Activated gamma-delta T cell treated with Interleukin-2 at 50 U/mL for 16 hours (primary cell): Measurements from ENCODE around the gene MACC1.
"Not testable (repeated sequence)": the region's sequence is repeated elsewhere in the genome, so short reads cannot be mapped to it uniquely, and the experiment has no call there.

Source experiments
- DNase-seq: peaks from one replicate; pipeline ENCODE4 v3.0.0-alpha.2; 2020

Gene MACC1

GRCh38 chr7:20228654-20229053 is 11.5 kb upstream of the MACC1 start:
- DNase-seq, result no peak

GRCh38 chr7:20227291-20227795 is 10.2 kb upstream of the MACC1 start:
- no peak for DNase-seq

- DNase-seq, result no peak
Observed at GRCh38 chr7:20226860-20227259, 9.7 kb upstream of the MACC1 start.

GRCh38 chr7:20225384-20225783 is 8.2 kb upstream of the MACC1 start:
- no peak for DNase-seq

GRCh38 chr7:20224025-20224424 is 6.8 kb upstream of the MACC1 start:
- no peak for DNase-seq

GRCh38 chr7:20223356-20223755 is 6.2 kb upstream of the MACC1 start:
- no peak for DNase-seq

GRCh38 chr7:20222219-20222828 is 5.1 kb upstream of the MACC1 start:
- DNase-seq, result no peak

- DNase-seq, result no peak
Observed at GRCh38 chr7:20220921-20221547, 3.9 kb upstream of the MACC1 start.

- DNase-seq, result no peak
Observed at GRCh38 chr7:20220293-20220761, 3.1 kb upstream of the MACC1 start.

- DNase-seq, result no peak
Observed at GRCh38 chr7:20219446-20220292, 2.5 kb upstream of the MACC1 start.

- no peak for DNase-seq
Observed at GRCh38 chr7:20219062-20219445, 1.9 kb upstream of the MACC1 start.

GRCh38 chr7:20218279-20218678 is 1.1 kb upstream of the MACC1 start:
- no peak for DNase-seq

- DNase-seq, result no peak
Observed at GRCh38 chr7:20216406-20217036, 663 bp downstream of the MACC1 start.

GRCh38 chr7:20214921-20215669 is 2.1 kb downstream of the MACC1 start:
- no peak for DNase-seq

GRCh38 chr7:20214132-20214531 is 3.1 kb downstream of the MACC1 start:
- DNase-seq, result no peak

GRCh38 chr7:20213378-20213777 is 3.8 kb downstream of the MACC1 start:
- DNase-seq, result no peak

GRCh38 chr7:20211376-20211775 is 5.8 kb downstream of the MACC1 start:
- no peak for DNase-seq

- DNase-seq, result no peak
Observed at GRCh38 chr7:20208651-20209307, 8.4 kb downstream of the MACC1 start.

GRCh38 chr7:20207811-20208210 is 9.4 kb downstream of the MACC1 start:
- DNase-seq, result not testable (repeated sequence)

- DNase-seq, result no peak
Observed at GRCh38 chr7:20206104-20206896, 10.9 kb downstream of the MACC1 start.

- no peak for DNase-seq
Observed at GRCh38 chr7:20203316-20203715, 13.9 kb downstream of the MACC1 start.
